ENCODE results near the gene ACOD1. TPM values are rescaled to one million over a fixed set of nuclear protein-coding genes. Genes with fewer than 3 reads are reported as not detected.

ACOD1 gene
- total and polyA plus RNA-seq, 2 of the 13 experiments (the other 11 are each of a cell fraction or from before 2014, with no cell fraction given): not detected

DNA sequence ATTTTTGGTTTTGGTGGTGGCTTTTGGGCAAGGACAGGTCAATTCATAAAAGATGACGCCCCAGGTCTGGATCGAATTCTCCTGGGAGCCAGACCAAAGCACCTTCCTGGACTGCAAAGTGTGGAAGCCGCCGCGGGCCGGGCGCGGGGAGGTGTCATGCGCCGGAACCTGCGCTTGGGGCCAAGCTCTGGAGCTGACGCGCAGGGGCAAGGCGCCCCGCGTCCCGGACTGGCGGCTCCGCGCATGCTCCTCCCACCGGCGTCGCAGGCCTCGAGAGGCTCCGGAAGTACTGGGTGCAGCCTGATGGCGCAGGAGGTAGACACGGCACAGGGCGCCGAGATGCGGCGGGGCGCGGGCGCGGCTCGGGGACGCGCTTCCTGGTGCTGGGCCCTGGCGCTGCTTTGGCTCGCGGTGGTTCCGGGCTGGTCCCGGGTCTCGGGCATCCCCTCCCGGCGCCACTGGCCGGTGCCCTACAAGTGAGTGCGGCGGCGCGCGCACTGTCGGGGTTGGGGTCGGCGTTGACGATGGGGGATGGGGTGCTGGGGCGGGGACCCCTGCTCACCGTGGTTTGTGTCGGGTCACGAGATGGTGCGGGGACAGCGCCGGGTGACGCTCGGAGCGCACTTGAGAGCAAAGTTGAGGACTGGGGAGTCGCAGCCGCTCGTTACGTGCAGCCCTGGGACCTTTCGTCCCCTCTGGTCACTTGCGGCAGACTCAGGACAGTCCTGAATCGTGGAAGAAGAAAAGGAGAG is 43.7 kb downstream of the ACOD1 start, which contains the start of gene CLN5 (continued):
- peak; percentile 86 for TF ChIP-seq SALL1 (CRISPR knock-in tag; IDR thresholded peaks at IDR 0.05)
- no peak for TF ChIP-seq TCF12 (IDR thresholded peaks at IDR 0.05)
- no peak; the same call in 1 of the 2 replicates for TF ChIP-seq TCF12 (CRISPR knock-in tag; IDR thresholded peaks at IDR 0.05)
- TF ChIP-seq ZNF207 (IDR thresholded peaks at IDR 0.05; ENCODE audit: borderline replicate concordance): no peak
- TF ChIP-seq, protein P1, sequence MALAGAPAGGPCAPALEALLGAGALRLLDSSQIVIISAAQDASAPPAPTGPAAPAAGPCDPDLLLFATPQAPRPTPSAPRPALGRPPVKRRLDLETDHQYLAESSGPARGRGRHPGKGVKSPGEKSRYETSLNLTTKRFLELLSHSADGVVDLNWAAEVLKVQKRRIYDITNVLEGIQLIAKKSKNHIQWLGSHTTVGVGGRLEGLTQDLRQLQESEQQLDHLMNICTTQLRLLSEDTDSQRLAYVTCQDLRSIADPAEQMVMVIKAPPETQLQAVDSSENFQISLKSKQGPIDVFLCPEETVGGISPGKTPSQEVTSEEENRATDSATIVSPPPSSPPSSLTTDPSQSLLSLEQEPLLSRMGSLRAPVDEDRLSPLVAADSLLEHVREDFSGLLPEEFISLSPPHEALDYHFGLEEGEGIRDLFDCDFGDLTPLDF (CRISPR knock-in tag; IDR thresholded peaks at IDR 0.05): peak; percentile 90
- TF ChIP-seq, protein P2, sequence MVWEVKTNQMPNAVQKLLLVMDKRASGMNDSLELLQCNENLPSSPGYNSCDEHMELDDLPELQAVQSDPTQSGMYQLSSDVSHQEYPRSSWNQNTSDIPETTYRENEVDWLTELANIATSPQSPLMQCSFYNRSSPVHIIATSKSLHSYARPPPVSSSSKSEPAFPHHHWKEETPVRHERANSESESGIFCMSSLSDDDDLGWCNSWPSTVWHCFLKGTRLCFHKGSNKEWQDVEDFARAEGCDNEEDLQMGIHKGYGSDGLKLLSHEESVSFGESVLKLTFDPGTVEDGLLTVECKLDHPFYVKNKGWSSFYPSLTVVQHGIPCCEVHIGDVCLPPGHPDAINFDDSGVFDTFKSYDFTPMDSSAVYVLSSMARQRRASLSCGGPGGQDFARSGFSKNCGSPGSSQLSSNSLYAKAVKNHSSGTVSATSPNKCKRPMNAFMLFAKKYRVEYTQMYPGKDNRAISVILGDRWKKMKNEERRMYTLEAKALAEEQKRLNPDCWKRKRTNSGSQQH (CRISPR knock-in tag; IDR thresholded peaks at IDR 0.05; ENCODE audit: low read depth): peak; percentile 82; the same call in 1 of the 2 replicates
- no peak for TF ChIP-seq ZNF446 (CRISPR knock-in tag; IDR thresholded peaks at IDR 0.05)
- no peak for TF ChIP-seq FOXP1 (IDR thresholded peaks at IDR 0.05)
- TF ChIP-seq FOXP1 (CRISPR knock-in tag; IDR thresholded peaks at IDR 0.05): no peak
- TF ChIP-seq, protein P3, sequence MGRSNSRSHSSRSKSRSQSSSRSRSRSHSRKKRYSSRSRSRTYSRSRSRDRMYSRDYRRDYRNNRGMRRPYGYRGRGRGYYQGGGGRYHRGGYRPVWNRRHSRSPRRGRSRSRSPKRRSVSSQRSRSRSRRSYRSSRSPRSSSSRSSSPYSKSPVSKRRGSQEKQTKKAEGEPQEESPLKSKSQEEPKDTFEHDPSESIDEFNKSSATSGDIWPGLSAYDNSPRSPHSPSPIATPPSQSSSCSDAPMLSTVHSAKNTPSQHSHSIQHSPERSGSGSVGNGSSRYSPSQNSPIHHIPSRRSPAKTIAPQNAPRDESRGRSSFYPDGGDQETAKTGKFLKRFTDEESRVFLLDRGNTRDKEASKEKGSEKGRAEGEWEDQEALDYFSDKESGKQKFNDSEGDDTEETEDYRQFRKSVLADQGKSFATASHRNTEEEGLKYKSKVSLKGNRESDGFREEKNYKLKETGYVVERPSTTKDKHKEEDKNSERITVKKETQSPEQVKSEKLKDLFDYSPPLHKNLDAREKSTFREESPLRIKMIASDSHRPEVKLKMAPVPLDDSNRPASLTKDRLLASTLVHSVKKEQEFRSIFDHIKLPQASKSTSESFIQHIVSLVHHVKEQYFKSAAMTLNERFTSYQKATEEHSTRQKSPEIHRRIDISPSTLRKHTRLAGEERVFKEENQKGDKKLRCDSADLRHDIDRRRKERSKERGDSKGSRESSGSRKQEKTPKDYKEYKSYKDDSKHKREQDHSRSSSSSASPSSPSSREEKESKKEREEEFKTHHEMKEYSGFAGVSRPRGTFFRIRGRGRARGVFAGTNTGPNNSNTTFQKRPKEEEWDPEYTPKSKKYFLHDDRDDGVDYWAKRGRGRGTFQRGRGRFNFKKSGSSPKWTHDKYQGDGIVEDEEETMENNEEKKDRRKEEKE (IDR thresholded peaks at IDR 0.05): no peak
- 0 out of 2 replicates have a peak, but pooled peaks have one; percentile 58 for TF ChIP-seq SATB2 (CRISPR knock-in tag; IDR thresholded peaks at IDR 0.05)
- TF ChIP-seq, protein P4, sequence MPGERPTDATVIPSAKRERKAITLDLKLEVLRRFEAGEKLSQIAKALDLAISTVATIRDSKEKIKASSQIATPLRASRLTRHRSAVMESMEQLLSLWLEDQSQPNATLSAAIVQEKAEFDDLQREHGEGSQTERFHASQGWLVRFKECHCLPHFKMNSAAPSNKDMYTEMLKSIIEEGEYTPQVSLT (CRISPR knock-in tag; IDR thresholded peaks at IDR 0.05; ENCODE audit: borderline replicate concordance, low read depth): no peak
- TF ChIP-seq, protein P5, sequence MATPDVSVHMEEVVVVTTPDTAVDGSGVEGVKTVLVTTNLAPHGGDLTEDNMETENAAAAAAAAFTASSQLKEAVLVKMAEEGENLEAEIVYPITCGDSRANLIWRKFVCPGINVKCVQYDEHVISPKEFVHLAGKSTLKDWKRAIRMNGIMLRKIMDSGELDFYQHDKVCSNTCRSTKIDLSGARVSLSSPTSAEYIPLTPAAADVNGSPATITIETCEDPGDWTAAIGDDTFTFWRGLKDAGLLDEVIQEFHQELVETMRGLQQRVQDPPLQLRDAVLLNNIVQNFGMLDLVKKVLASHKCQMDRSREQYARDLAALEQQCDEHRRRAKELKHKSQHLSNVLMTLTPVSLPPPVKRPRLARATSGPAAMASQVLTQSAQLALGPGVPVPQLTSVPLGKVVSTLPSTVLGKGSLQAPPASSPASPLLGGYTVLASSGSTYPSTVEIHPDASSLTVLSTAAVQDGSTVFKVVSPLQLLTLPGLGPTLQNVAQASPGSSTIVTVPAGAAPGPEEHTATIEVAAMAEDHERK (CRISPR knock-in tag; IDR thresholded peaks at IDR 0.05; ENCODE audit: low read depth): peak; percentile 48; the same call in 1 of the 2 replicates
- peak; percentile 97 for TF ChIP-seq KMT2B (CRISPR knock-in tag; IDR thresholded peaks at IDR 0.05)
- TF ChIP-seq, protein P6, sequence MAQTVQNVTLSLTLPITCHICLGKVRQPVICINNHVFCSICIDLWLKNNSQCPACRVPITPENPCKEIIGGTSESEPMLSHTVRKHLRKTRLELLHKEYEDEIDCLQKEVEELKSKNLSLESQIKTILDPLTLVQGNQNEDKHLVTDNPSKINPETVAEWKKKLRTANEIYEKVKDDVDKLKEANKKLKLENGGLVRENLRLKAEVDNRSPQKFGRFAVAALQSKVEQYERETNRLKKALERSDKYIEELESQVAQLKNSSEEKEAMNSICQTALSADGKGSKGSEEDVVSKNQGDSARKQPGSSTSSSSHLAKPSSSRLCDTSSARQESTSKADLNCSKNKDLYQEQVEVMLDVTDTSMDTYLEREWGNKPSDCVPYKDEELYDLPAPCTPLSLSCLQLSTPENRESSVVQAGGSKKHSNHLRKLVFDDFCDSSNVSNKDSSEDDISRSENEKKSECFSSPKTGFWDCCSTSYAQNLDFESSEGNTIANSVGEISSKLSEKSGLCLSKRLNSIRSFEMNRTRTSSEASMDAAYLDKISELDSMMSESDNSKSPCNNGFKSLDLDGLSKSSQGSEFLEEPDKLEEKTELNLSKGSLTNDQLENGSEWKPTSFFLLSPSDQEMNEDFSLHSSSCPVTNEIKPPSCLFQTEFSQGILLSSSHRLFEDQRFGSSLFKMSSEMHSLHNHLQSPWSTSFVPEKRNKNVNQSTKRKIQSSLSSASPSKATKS (CRISPR knock-in tag; IDR thresholded peaks at IDR 0.05): no peak; the same call in 1 of the 2 replicates
- TF ChIP-seq REXO4 (CRISPR knock-in tag; IDR thresholded peaks at IDR 0.05; ENCODE audit: borderline replicate concordance): no peak
- TF ChIP-seq AHR (CRISPR knock-in tag; IDR thresholded peaks at IDR 0.05): no peak
- TF ChIP-seq, protein P7, sequence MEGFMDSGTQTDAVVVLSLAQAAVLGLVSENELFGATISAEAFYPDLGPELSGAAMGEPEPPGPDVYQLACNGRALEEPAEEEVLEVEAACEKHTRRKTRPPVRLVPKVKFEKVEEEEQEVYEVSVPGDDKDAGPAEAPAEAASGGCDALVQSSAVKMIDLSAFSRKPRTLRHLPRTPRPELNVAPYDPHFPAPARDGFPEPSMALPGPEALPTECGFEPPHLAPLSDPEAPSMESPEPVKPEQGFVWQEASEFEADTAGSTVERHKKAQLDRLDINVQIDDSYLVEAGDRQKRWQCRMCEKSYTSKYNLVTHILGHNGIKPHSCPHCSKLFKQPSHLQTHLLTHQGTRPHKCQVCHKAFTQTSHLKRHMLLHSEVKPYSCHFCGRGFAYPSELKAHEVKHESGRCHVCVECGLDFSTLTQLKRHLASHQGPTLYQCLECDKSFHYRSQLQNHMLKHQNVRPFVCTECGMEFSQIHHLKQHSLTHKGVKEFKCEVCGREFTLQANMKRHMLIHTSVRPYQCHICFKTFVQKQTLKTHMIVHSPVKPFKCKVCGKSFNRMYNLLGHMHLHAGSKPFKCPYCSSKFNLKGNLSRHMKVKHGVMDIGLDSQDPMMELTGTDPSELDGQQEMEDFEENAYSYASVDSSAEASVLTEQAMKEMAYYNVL (CRISPR knock-in tag; IDR thresholded peaks at IDR 0.05; ENCODE audit: borderline replicate concordance): no peak; the same call in 1 of the 2 replicates
